Measurements from ENCODE around the gene PCBP1. TPM values are rescaled to one million over a fixed set of nuclear protein-coding genes. Genes with fewer than 3 reads are reported as not detected.

Gene PCBP1
- total and polyA plus RNA-seq, 9 of the 15 experiments (the other 6 are each of a cell fraction or from before 2014, with no cell fraction given) = 19.2 to 407 (median 78.1) TPM

DNA sequence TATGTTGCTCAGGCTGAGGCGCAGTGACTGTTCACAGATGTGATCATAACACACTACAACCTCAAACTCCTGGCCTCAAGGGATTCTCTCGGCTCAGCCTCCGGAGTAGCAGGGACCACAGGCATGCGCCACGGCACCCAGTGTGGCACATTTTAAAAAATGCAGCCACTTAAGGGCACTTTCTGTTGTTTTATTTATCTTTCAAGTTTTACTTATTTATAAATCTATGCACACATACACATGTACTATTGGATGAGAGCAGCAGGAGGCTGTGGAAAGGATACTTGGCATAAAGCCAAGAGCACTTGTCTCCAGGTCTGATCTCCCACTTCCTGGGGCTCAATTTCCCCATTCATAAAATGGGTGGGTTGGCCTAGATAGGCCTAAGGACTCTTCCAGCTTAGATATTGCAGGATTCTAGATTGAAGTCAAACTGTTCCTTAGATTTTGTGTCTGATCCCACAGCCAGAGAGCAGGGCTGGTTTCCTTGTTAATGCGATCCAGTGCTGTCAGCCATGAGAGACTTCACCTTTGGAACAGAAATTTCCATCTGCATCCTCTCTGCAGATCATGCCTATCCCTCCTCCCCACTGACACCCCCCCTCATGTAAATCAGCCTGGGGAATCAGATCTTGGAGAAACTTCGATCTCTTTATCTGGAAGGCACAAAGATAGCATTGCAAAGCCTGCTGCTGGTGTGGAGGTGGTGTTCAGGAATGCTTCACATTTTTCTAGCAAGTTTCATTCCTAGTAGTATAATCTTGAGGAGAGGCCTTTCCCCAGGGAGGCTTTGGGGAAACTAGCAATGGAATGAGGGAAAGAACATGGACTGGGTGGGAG, 24.7 kb downstream of the PCBP1 start:
- H3K27ac ChIP-seq (ENCODE audit: extremely low read depth, low read depth, low read length) = peak overlapping the region; percentile 1; the same call in 2 of the 3 replicates
- 68% methylated on average over 7 of the region's 7 CpGs for WGBS (ENCODE audit: insufficient coverage, low coverage, missing lambda C conversion rate)
- no peak for ATAC-seq
- H3K9me3 ChIP-seq (replicated peaks; ENCODE audit: control insufficient read depth, insufficient read depth, low read depth, low read length) = no peaks in the 10 kb centered on the region
- in situ Hi-C loops (cut with MboI) (no loop called here), intact Hi-C loops (cut with micrococcal nuclease) (no loop called here)
- no peaks in the 10 kb centered on the region for H4K20me1 ChIP-seq (replicated peaks; ENCODE audit: control insufficient read depth, insufficient read depth, low read length)
- H3K4me2 ChIP-seq (ENCODE audit: insufficient read depth, low read length) = peak overlapping the region; percentile 0; the same call in 1 of the 2 replicates
- CTCF ChIA-PET (ENCODE audit: low intra/inter-chr PET ratio) = no interaction called here
- POLR2A ChIA-PET = interaction anchor here (1.2 kb wide), 1 partner anchor 10 kb away, joined by 3 read pairs; no protein-coding TSS in a partner anchor
- H2AFZ ChIP-seq (ENCODE audit: low read depth, low read length) = peak overlapping the region; percentile 57
- H3K9me1 ChIP-seq (ENCODE audit: control insufficient read depth, insufficient read depth, low read length) = no peaks in the 10 kb centered on the region
- no peaks in the 10 kb centered on the region for H3K79me2 ChIP-seq (ENCODE audit: control insufficient read depth, insufficient read depth, low read length)
- BruUV-seq (replicated peaks) = no TSS peak
- H3K4me1 ChIP-seq (replicated peaks in 1 of 2; ENCODE audit: control insufficient read depth in 2 of 2, insufficient read depth in 2 of 2, low read length in 2 of 2) = peaks cover 49 to 53% of the 10 kb centered on the region in 2 experiments
- peak; percentile 29 for FAIRE-seq
- H3K36me3 ChIP-seq (ENCODE audit: control insufficient read depth, insufficient read depth, low read length) = no peaks in the 10 kb centered on the region
- H3K4me3 ChIP-seq = no peak overlapping the region
- no peaks in the 10 kb centered on the region for H3K27me3 ChIP-seq (ENCODE audit: control insufficient read depth in 2 of 2, insufficient read depth in 2 of 2, low read length in 2 of 2)
- H3K9ac ChIP-seq (ENCODE audit: insufficient read depth in 1 of 2, low read depth in 2 of 2, low read length in 2 of 2) = peak overlapping the region; percentile 32 to 54; a peak in 2 of 4 replicates
- DNase-seq (ENCODE audit: extremely low read depth in 1 of 4, low spot score in 3 of 4) = peak in 3 of 4 experiments; percentile 32 to 45 (median 37)
- TF ChIP-seq HMGN3 (IDR thresholded peaks at IDR 0.05; ENCODE audit: borderline replicate concordance, extremely low read depth, insufficient read length, low read depth, low read length) (no peak), KLF6 (CRISPR knock-in tag; IDR thresholded peaks at IDR 0.05; ENCODE audit: borderline replicate concordance) (no peak), LCOR (CRISPR knock-in tag; IDR thresholded peaks at IDR 0.05) (0 out of 2 replicates have a peak, but pooled peaks have one; percentile 29), NFIX (CRISPR knock-in tag; IDR thresholded peaks at IDR 0.05; ENCODE audit: low read depth) (peak; percentile 98), ZFX (CRISPR knock-in tag; IDR thresholded peaks at IDR 0.05) (peak; percentile 25; the same call in 1 of the 2 replicates), ARID1B (IDR thresholded peaks at IDR 0.05) (peak; percentile 30; the same call in 1 of the 2 replicates), ZNF224 (CRISPR knock-in tag; IDR thresholded peaks at IDR 0.05) (no peak), NBN (IDR thresholded peaks at IDR 0.05; ENCODE audit: low read depth) (no peak), PHB (CRISPR knock-in tag; IDR thresholded peaks at IDR 0.05) (no peak), GATA2 (CRISPR knock-in tag; IDR thresholded peaks at IDR 0.05) (0 out of 2 replicates have a peak, but pooled peaks have one; percentile 20), ZNF57 (CRISPR knock-in tag; IDR thresholded peaks at IDR 0.05) (no peak), ZNF561 (CRISPR knock-in tag; conservative IDR thresholded peaks at IDR 0.05) (no peak), DPF2 (IDR thresholded peaks at IDR 0.05) (0 out of 2 replicates have a peak, but pooled peaks have one; percentile 40), ZNF146 (CRISPR knock-in tag; IDR thresholded peaks at IDR 0.05; ENCODE audit: unreplicated experiment) (no peak), PPARD (CRISPR knock-in tag; IDR thresholded peaks at IDR 0.05) (no peak), SMAD1 (IDR thresholded peaks at IDR 0.05; ENCODE audit: low read depth, low read length, partially characterized antibody) (peak; percentile 80), NR2F6 (CRISPR knock-in tag; IDR thresholded peaks at IDR 0.05) (no peak), CC2D1A (IDR thresholded peaks at IDR 0.05) (no peak), ETV1 (tag; conservative IDR thresholded peaks at IDR 0.05; ENCODE audit: low read depth) (peak; percentile 85), ZNF124 (CRISPR knock-in tag; IDR thresholded peaks at IDR 0.05) (no peak), NFIC (IDR thresholded peaks at IDR 0.05) (peak; percentile 99), BCOR (IDR thresholded peaks at IDR 0.05) (peak; percentile 56; the same call in 1 of the 2 replicates)
- TF ChIP-seq, protein P1, sequence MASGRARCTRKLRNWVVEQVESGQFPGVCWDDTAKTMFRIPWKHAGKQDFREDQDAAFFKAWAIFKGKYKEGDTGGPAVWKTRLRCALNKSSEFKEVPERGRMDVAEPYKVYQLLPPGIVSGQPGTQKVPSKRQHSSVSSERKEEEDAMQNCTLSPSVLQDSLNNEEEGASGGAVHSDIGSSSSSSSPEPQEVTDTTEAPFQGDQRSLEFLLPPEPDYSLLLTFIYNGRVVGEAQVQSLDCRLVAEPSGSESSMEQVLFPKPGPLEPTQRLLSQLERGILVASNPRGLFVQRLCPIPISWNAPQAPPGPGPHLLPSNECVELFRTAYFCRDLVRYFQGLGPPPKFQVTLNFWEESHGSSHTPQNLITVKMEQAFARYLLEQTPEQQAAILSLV (tag; IDR thresholded peaks at IDR 0.05) = no peak
- TF ChIP-seq, protein P2, sequence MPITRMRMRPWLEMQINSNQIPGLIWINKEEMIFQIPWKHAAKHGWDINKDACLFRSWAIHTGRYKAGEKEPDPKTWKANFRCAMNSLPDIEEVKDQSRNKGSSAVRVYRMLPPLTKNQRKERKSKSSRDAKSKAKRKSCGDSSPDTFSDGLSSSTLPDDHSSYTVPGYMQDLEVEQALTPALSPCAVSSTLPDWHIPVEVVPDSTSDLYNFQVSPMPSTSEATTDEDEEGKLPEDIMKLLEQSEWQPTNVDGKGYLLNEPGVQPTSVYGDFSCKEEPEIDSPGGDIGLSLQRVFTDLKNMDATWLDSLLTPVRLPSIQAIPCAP (CRISPR knock-in tag; IDR thresholded peaks at IDR 0.05; ENCODE audit: borderline replicate concordance) = no peak

All from K562 (cell line).